Dedifferentiated amniotic fluid mesenchymal stem cell (primary cell): Measurements from ENCODE around the gene LRRC4B.
A peak's percentile ranks its signal among the peaks of the same experiment; 100 is the strongest.

Experiments used
- DNase-seq: peaks from one replicate; pipeline ENCODE4 v3.0.0-alpha.2; 2016; ENCODE audit errors: extremely low spot score

The LRRC4B gene

DNA sequence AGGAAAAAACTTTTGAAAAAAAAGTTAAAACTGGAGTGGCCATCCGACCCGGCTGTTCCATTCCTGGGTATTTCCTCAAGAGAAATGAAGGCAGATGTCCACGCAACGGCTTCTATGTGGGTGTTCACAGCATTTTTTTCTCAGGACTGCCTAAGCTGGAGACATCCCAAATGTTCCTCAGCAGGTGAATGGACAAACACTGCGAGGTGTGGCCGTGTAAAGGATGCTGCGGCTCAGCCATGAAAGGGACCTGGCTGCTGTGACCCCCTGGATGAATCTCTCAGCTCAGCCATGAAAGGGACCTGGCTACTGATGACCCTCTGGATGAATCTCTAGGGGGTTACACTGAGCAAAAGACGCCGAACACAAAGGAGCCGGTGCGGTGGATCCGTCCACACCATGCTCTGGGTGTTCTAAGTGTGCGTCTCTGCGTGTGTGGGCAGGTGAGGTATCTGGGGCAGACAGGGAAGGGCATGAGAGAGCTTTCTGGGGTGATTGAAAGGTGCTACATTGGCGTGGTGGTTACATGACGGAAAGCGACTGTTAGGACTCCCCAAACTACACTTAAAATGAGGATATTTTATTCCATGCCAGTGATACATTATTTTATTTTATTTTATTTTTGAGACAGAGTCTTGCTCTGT lies 47.3 kb downstream of the LRRC4B start:
- no peak for DNase-seq

DNA sequence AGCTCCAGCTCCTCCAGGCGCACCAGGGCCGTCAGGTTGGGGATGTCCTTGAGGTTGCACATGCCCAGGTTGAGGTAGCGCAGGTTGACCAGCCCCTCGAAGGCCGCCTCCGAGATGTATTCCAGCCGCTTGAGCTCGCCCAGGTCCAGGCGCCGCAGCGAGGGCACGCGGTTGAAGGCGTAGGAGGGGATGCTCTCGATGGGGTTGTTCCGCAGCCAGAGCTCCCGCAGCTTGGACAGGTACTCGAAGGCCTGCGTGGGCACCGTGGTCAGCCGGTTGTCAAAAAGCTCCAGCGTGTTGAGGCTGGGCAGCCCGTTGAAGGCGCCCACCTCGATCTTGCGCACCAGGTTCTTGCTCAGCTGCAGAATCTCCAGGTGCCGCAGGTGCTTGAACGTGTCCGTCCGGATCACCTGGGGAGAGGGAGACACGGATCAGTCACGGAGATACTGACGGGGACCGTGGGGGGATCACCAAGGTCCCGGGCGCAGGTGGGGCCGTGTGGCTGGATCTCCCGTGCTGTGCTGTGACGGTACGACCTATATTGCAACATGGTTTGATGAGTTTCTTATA lies 49.1 kb downstream of the LRRC4B start:
- no peak for DNase-seq

DNA sequence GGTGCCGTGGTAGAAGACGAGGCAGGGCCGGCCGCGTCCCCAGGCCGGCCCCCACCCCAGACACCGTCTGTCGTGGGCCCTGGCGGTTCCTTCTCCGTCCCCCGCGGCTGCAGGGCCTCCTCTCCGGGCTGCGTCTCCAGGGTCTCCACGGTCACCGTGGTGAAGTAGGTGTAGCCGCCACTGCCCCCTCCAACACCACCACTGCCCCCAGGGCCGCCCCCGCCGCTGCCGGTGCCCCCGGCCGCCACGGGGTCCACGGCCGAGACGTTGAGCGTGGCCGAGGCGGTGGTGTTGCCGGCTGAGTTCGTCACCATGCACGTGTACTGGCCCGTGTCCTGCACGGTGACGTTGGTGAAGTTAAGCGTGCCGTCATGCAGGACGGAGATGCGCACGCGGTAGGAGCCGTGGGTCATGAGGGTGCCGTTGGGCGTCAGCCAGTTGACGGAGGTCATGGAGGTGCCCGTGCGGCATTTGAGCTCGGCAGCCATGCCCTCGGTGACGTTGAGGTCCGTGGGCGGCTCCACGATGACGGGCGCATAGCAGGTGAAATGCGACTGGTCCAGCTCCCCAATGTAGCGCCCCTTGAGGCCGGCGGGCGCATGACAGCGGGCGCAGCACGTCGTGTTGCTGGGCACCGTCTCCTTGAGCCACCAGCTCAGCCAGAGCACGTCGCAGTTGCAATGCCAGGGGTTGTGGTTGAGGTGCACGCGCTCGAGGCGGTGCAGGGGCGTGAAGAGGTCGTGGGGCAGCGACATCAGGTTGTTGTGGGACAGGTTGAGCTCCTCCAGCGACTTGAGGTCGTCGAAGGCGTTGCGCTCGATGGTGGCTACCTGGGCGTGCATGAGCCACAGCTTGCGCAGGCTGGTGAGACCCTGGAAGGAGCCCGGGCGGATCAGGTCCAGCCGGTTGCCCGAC lies 49.9 kb downstream of the LRRC4B start:
- no peak for DNase-seq

DNA sequence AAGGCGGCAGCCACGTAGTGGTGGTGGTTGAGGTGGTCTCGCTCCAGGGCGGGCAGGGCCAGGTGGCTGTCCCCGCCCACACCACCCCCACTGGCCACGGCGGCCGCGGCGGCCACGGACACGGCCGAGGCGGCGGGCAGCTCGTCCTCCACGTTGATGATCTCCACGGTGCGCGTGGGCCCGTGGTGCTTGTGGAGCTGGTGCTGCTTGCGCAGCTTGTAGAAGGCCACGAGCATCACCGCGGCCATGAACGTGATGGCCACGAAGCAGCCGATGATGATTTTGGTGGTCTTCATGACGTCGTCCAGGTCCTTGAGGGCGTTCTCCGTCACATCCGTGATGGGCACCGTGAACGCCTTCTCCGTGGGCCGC lies 50.5 kb downstream of the LRRC4B start:
- no peak for DNase-seq

DNA sequence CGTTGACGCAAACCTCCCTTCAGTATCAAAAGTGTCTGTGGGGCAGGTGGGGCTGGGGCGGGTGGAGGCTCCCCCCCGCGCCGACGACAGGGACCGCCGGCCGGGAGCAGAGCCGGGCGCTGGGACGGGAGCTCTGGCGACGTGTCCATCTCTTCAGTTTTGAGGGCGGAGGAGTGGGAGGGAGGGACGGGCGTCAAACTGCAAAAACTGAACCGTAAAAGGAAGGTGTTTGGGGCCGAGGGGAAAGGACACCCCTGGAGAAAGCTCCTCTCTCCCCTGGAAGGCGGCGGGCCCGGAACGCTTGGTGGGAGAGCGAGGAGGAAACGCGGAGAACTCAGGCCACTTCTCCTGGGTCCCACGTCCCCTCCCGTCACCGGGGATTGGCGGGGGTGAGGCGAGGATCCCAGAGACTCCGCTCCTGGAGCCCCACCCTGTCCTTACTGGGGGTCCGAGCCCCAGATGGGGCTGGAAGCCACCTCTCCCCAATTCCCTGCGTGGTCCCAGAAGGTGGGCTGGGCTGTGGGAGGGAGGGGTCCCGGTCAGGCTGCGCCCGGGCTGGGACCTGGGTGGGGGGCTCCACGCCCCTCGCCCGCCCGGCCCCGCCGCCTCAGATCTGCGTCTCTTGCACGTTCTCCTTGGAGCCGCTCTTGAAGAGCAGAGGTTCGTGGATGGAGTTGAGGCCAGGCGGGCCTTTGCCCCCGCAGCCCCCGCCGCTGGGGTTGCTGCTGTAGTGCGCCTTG lies 51.1 kb downstream of the LRRC4B start:
- no peak for DNase-seq

DNA sequence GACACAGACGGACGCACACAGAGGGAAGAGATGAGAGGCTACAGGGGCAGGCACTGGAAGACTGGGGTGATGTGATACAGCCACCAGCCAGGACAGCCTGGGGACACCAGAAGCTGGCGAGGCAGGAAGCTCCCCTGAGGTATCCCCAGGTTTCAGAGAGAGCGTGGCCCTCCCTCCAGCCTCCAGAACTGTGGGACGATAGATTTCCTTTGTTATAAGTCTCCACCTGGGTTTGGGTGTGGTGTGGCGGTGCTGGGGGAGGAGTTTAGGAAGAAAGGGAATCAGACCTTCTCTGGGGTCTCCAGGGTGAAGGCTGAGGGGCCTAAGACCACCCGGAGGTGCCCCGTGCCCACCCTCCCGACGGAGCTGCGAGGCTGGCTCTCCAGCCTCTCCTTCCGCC lies 51.8 kb downstream of the LRRC4B start:
- DNase-seq, result no peak

DNA sequence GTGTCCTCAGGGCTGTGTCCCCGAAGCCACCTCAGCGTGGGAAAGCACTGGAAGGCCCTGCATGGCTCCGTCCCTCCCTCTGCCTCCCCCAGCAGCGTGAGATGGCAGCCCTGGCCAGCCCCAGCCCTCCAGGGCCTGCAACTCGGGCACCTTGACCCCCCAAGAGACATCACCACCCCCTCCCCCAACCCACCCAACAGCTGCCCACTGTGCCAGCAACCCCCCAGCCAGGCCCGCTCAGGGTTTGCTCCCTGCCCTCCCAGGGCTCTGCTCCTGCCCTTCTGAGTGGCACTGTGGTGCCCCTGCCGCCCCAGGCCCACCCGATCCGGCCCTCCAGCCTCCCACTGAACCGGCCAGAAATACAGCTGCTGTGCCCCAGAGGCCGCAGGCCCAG lies 53.1 kb downstream of the LRRC4B start:
- DNase-seq, result no peak

DNA sequence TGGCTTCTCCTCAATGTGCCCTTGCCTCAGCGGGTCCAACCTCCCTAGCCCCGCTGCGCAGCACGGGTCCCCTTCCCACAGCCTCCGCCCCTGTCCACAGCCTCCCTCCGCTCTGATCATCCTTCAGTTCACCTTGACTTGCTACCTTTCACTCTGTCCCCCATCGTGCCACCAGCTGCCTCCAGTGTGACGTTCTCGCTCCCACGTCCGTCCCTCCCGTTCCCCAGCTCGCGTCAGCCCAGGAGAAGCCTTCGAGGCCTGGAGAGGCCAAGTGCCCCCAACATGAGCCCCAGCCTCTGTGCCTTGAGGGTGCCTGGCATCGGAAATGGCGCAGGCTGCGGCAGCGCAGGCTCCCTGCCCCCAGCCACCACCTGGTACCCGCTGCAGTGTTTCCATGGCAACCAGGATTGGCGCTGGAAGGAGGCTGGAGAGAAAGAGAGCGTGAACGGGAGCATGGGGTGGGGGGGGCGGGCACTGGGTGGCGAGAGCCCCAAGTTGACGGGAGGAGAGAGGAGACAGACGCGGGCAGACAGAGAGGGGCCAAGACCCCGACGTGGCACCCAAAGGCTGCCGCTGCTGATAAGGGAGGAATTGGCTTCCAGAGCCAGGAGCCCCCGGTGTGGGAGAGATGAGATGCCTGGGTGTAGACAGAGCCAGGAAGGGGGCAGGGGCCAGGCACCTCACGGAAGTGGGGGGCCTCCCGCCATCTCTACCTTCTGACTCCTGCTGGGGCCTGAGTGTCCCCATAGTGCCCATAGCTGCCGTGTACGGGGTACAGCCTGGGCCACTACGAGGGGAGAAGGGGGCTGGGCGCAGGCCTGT lies 53.7 kb downstream of the LRRC4B start:
- no peak for DNase-seq

DNA sequence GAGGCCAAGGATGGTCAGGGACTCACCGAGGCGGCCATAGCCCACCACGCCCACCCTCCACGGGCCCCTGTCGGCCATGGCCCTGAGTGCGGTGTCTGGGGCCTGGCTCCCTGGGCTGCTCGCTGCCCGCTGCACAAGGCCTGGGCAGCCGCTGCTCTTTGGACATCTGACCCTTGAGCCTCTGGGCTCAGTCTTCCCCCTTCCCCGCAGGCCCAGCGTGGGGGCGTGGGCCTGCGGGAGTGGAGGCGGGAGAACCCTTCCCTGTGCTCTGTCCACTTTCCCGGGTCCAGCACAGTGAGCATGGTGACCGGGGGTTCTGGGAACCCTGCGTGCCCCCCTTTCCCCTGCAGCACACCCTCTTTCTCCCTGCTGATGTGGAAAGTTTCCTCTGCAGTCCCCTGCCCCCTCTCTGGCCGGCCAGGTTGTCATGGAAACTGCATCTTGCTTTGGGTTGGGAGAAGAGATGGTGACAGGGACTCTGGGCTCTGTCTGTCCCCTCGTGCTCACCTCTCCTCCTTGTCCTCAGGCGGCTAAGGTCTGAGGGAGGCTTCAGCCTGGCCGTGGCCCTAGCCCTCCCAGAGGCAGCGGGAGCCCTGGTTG lies 54.4 kb downstream of the LRRC4B start, which contains the start of gene ASPDH:
Gene ASPDH (minus strand): TSS at position 168 of the 600 bp plus-strand sequence. CDS start 90 bp downstream, at position 78.
- no peak for DNase-seq

DNA sequence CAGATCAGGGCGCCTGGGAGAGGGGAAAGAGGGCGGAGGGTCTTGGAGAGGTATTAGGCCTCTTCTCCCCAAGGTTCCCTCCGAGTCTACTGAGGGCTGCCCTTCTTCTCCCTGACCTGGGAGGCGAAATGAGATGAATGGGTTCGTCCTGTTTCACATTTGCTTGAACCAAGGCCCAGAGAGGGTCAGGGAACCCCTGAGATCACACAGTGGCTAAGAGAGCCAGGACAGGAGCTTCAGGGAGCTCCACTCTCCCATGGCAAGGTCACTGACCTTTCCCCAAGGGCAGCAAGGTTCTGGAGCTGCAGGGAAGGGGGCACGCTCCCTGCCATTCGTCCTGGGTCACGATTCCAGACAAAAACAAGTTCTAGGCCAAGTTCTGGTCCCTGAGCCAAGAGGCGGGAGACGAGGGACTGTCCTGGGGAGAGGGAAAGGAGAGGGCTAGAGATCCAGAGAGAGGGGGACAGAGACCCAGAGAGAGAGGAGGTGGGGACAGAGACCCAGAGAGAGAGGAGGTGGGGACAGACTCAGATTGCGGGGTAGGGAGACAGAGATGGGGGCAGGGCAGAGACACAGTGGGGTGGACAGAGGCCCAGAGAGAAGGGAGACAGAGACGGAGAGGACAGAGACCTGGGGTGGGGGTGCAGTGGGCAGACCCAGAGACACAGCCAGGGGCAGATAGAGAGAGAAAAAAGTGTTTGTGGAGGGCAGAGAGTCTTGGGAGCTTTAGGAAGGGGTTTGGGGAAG lies 55.1 kb downstream of the LRRC4B start:
- DNase-seq, result no peak

DNA sequence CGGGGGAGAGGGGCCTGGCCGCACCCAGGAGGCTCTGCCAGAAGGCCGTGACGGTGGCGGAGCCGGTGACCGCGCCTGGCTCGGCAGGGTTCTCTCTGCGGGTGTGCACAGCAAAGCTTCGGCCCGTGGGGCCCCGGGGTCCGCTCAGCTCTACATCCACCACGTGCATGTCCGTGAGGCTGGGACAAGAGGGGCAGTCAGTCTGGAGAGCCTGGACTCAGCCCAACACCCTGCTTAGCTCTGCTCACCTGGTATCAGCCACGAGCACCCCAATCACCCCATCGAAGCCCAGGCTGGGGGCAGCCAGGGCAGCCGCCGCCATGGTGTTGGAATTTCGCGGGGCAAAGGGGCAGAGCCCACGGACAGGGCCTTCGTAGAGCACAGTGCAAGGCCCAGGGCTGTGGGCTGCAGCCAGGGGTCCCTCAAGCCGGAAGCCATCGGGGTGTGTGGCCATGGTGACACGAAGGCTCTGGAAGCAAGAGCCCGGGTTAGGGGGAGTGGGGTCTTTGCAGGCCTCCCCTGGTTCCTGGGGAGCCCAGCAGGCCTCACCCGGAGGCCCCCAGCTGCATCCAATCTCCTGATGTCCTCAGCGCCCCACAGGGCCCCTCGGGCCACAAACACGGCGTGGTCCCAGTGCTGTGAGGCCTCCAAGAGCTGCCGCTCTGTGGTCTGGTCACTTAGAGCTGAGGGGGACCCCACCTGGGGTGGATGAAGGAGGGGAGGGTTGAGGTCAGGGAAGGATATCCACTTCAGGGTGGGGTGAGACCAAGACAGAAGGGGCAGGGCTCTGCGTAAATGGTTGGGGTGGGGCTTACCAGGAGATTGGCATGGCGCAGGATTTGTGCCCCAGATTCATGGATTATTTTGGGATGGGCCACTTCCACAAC lies 55.9 kb downstream of the LRRC4B start:
- no peak for DNase-seq

DNA sequence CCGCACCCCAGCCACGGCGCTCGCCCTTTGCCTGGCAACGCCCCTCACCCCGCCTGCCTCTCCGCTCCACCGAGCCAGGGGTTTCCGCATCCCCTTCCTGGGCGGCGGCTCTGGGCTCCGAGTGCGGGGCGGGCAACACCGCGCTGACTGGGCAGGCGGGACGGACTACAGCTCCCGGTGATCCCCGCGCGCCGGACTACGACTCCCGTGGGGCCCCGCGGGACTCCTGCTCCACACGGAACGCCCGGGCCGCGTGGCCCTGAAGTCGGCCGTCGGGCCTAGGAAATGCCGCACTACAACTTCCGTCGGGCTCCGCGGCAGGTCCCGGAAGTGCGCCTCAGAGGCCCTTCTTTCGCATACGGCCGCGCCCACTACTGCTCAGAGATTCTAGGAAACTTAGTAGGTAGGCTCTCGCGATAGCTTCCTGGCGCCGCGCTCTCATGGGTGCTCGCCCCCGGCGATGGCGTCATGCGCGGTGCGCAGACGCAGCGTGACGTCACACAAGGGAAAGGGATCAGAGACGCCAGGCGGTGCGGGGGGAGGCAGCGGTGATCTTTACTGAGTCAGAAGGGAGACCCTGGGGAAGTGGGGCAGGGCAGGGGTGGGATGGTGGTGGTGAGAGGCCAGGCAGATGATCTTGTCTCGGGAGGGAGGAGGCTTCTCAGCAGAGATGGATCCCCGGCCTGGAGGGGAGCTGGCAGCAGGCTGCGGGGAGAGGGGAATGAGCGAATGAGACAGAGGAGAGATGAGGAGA lies 57.0 kb downstream of the LRRC4B start, which contains the start of gene JOSD2:
Gene JOSD2 (minus strand): TSS at position 123 of the 754 bp plus-strand sequence. CDS start 760 bp downstream, outside the sequence.
- peak; percentile 100 for DNase-seq

DNA sequence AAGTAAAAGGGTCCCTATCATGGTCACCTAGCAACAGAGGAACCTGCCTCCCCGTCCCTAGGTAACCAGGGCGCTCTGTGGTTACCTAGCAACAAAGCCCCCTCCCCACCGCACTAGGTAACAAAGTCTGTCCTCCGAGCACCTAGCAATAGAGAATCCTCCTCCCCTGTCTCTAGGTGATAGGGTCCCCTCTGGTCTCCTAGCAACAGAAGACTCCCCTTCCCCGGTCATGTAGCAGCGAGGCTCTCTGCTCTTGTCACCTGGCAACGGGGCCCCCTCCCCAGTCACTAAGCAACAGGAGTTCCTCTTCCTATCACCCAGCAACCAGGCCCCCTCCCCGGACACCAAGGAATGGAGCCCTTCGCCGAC lies 57.6 kb downstream of the LRRC4B start:
- DNase-seq, result no peak

DNA sequence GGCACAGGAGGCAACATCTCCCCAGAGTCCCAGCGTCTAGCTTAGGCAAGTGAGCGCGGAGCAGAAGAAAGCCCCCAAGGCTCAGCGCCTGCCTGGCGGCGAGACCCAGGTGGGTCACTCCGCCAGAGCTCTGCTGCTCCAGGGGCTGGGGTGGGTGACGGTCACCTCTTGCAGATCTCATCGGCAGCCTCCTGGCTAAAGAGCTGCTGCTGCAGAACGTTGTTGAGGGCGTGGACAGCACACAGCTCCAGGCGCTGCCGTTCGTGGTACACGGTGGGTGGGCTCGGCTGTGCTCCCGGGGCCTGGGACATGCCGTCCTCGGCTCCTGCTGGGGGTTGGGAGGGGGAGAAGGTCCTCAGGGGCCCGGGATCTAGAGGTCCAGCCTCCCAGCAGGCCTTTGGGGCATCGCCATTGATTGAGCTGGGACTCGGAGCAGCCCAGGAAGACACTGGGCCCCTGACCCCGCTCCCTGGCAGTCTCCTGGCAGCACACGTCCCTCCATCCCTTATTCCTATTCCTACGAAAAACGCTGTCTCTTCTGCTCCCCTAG lies 58.0 kb downstream of the LRRC4B start:
- no peak for DNase-seq

DNA sequence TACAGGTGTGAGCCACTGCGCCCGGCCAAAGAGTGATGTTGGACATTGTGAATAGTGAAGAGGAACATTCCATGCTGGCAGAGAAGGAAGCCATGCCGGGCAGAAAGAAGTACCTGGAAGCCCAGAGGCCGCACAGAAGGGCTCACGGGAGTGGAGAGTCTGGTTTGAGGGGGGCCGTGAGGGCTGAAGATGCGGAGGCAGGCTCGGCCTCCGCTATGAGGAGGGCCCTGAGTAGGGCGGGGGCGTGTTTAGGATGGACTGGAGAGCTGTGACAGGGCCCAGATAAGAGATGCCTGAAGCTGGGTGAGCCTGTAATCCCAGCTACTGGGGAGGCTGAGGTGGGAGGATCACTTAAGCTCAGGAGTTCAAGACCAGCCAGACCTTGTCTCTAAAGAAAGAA lies 58.9 kb downstream of the LRRC4B start:
- DNase-seq, result no peak

DNA sequence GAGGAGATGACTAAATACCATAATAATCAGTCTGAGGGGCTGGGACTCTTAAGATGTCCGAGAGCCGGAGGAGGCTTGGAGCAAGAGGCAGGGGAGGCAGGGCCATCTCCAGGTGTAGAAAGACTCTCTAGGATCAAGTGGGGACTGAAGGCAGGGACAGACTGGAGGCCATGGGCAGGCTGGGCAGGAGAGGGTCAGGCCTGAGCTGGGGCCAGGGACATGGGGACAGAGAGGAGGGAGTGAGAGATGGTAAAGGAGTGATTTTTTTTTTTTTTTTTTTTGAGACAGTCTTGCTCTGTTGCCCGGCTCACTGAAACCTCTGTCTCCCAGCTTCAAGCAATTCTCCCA lies 59.4 kb downstream of the LRRC4B start:
- no peak for DNase-seq

DNA sequence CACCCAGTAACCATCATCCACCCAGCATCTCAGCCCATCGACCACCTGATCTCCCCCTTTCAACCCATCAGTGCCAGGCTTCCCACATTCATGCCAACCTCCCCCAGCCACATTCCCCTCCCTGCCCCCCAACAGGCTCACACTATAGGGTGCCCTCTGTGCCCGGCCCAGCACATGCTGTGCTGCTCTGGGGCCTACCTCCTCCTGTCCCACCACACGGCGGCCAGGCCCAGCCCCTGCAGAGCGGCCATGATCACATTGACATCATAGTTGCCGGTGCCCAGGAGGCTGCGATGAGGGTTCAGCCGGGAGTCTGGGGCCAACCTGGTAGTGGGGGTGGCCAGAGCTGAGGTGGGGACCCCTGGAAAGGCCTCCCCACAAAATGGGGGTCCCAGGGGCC lies 60.9 kb downstream of the LRRC4B start:
- DNase-seq, result no peak

DNA sequence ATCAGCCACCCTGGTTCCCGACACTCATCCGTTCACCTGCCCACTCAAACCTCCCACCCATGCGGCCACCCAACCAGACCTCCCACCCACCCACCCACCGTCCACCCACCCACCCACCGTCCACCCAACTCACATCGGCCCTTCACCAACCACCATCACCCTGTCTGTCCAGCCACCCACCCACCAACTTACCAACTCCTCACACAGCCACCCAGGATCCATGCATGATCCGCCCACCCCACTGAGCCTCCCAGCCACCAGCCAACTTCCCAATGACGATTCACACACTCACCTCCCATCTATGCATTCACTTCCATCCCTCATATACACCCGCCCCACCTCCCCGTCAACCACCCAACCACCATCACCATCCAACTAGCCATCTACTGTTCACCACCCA lies 61.5 kb downstream of the LRRC4B start:
- no peak for DNase-seq
